ENCODE data around the gene C4orf33.
A peak's percentile ranks its signal among the peaks of the same experiment; 100 is the strongest.
"Not testable (repeated sequence)": the region's sequence is repeated elsewhere in the genome, so short reads cannot be mapped to it uniquely, and the experiment has no call there.

The C4orf33 gene

DNA sequence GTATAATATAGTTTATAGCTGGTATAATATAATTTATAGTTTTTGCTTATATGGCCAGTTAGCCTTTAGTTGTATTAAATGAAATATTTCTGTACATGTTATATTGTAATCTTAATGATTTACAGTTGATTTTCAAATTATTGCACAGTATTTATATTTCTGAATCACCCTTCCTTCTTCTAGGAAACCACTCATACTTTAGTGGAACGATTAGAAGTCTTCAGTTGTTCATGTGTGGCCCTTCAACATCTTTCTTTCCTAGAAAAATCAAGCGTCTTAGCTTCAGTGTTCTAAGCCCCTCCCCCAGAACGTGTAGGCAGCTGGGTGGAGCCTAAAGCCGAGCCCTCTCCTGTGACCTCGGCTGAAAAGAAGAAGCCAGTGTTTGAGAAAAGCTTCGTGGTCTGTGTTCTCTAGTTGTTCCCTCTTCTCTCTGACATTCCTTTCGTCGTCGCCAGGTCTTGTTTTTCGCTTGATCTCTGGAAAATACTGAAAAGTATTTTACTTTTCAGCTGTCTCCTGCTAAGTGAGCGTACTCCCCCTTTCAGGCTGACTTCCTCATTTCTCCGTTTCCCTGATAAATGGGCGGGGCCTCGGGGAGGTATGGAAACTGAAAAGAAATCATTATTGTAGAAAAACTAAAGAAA lies at the start of gene C4orf33:
Gene C4orf33, plus strand, starts transcription at position 342 of the 644 bp plus-strand sequence. CDS start 6,459 bp downstream, outside the sequence.
- DNase-seq: peak; percentile 90 to 92 (median 91)

GRCh38 chr4:129059028-129059427 lies 36.9 kb upstream of the C4orf33 start:
- DNase-seq: no peak

DNA sequence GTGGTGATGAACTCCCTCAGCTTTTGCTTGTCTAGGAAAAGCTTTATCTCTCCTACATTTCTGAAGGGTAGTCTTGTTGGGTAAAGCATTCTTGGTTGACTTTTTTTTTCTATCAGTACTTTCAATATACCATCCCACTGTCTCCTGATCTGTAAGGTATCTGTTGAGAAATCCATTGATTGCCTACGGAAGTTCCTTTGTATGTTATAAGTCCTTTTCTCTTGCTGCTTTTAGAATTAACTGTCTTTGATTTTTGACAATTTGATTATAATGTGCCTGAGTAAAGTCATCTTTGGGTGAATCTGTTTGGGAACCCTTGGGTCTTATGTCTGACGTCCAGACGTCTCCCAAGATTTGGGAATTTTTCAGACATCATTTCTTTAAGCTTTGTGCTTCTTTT lies 33.4 kb upstream of the C4orf33 start:
- DNase-seq: no peak

DNA sequence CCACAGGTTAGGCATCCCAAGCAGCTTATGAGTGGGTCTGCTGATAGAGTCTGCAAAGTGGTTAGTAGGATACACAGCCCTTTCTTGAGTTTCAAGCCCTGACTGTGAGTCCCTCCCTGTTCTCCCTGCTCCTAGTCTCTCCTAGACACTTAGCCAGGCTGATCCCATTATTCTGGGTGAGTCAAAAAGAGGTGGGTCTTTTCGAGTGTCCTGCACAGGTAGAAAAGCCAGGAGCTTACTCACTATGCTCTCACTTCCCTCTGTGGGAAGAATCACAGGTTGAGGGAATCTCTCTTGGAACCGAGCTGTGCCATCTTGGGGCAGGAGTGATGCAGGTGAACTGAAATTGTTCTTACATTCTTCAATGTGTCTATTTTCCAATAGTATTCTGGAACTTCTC lies 32.3 kb upstream of the C4orf33 start:
- DNase-seq: no peak

- no peak for DNase-seq
These were observed 31.2 kb upstream of the C4orf33 start for GRCh38 chr4:129064717-129065116.

- DNase-seq: not testable (repeated sequence)
These were observed 26.4 kb upstream of the C4orf33 start for GRCh38 chr4:129069537-129069936.

- DNase-seq: peak in 2 of 3 donors; percentile 21 to 46
These were observed 18.6 kb upstream of the C4orf33 start for GRCh38 chr4:129077326-129077725.

DNA sequence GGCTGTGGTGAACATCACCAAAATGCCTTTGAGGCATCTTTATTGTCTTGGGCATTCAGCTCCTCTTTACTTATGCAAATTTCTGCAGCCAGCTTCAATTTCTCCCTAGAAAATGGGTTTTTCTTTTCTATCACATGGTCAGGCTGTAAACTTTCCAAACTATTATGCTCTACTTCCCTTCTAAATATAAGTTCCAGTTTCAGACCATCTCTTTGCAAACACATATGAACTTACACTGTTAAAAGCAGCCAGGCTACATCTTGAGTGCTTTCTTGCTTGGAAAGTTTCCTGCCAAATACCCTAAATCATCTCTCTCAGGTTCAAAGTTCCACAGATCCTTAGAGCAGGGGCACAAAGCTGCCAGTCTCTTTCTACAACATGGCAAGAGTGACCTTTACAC lies 15.8 kb upstream of the C4orf33 start:
- no peak for DNase-seq

GRCh38 chr4:129082302-129082701 lies 13.7 kb upstream of the C4orf33 start:
- no peak for DNase-seq

GRCh38 chr4:129085472-129085871 lies 10.5 kb upstream of the C4orf33 start:
- no peak for DNase-seq

GRCh38 chr4:129087516-129087915 lies 8.4 kb upstream of the C4orf33 start:
- DNase-seq: no peak

DNA sequence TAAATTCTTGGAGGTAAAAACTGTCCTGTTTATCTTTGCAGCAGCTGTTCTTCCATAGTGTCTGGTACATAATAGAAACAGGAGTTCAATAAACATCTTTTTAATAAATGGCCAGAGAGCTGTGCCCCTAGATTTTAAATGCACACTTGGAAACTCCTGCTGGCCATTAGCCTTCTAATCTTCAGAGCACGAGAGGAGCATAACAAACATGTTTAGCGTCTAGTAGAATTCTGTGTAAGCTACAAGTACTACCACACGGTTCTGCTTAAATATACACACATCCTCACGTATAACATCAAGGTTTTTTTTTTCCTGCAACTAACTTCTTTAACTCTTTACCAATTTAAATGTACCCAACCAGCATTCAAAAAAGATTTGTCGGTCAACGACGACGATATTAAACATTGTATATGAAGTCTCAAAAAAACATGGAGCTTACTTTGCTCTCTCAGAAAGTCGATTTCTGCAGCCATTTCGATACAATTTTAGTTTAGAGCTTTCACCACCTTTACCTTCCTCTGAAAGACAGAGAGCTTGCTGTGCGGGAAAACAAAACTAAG lies 3.2 kb upstream of the C4orf33 start:
- peak in 1 of 3 donors; percentile 15 for DNase-seq

GRCh38 chr4:129093191-129093920 lies 2.6 kb upstream of the C4orf33 start, which contains the start of gene SCLT1:
TSS of gene SCLT1 (minus strand) at chr4:129093539. CDS start at chr4:129093103, 436 bp downstream.
- peak; percentile 99 to 100 (median 100) for DNase-seq

- DNase-seq: peak in 1 of 3 donors; percentile 33
These were observed 1.6 kb upstream of the C4orf33 start for GRCh38 chr4:129094347-129094746.

GRCh38 chr4:129098531-129099001 lies 2.6 kb downstream of the C4orf33 start:
- DNase-seq: no peak

DNA sequence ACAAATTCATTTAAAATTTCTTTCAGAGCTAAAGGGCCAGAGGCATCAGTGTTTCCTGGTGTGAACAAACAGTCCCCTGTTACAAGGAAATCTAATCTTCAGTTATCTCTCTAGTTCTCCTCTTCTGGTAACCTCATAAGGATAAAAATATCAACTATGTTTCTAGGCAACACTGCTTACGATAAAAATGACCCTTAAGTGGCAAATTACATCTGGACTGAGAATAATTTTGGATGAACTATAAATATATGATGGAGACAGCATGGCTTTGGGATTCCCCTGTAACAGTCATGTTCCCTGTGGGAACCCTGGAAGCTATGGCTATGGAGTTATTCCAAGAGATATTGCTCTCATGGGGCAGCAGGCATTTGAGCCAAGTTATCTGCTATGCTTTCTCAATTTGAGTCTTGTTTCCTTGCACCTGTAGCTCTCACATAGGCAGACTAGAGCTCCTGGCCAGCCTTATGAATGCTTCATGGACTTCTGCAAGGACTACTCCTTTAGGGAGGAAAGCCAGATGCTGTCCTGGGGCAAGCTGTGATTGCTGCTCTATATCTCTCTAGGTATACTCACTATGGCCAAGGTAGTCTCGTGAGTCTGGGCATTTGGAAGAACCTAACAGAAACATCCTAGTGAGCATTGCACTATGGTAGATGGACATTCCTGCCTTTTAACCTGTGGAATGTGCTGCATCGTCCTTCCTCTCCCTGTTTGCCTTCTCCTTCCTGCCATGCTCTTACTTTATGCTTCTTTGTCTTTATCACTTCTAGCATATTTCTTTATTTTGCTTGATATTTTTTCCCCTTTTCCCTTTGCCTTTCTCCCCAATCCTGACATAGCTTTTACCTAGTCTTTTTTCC lies 14.2 kb downstream of the C4orf33 start:
- DNase-seq: no peak

DNA sequence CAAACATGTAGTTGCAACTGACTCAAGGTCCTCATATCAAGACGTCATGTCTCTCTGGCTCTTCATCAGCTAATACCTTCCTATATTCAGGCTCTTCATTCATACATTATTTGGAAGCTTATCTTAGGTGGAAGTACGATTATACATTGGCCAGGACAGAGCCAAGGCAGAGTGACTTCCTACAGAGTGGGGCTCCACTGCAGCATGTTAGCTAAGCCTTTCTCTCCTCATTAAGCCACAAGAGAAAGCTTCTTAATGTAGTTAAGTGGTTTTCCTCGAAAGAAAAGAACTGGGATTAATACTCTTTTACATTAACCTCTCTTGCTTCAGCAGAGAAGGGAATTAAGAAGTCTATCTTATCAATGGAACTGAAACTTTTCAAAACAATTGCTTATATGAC lies 15.0 kb downstream of the C4orf33 start:
- no peak for DNase-seq

GRCh38 chr4:129111919-129112318 lies 16.0 kb downstream of the C4orf33 start:
- DNase-seq: no peak

- no peak for DNase-seq
These were observed 17.5 kb downstream of the C4orf33 start for GRCh38 chr4:129113434-129113833.

- no peak for DNase-seq
These were observed 18.0 kb downstream of the C4orf33 start for GRCh38 chr4:129113919-129114318.

GRCh38 chr4:129117705-129118104 lies 21.8 kb downstream of the C4orf33 start:
- DNase-seq: no peak

- not testable (repeated sequence) for DNase-seq
These were observed 30.7 kb downstream of the C4orf33 start for GRCh38 chr4:129126614-129127013.

DNA sequence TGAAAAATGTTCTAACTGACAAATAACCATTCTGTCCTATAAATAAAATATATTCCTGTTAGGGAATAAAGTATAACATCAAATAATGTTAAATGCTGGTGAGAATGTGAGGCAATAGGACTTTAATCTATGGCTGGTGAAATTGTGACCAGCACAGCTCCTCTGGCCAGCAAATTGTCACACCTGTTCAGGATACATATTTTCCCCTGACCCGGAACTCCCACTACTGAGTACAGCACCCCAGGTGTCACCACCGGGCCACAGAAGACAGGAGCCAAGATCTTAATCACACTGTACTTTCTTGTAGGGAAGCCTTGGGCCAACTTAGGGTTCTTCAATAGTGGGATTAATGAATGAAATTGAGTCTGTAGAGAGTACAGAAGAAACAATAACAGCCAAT lies 33.2 kb downstream of the C4orf33 start:
- DNase-seq: no peak

All from suppressor macrophage treated with lipopolysaccharide for 1 hour (primary cell).